Suppressor macrophage (primary cell): ENCODE results near the gene TSTD2.
"Not testable (repeated sequence)": the region's sequence is repeated elsewhere in the genome, so short reads cannot be mapped to it uniquely, and the experiment has no call there.

Source experiments
- DNase-seq, 4 experiments: peaks; one replicate each; pipeline ENCODE4 v3.0.0-alpha.2; 2020 to 2022

TSTD2 gene

DNA sequence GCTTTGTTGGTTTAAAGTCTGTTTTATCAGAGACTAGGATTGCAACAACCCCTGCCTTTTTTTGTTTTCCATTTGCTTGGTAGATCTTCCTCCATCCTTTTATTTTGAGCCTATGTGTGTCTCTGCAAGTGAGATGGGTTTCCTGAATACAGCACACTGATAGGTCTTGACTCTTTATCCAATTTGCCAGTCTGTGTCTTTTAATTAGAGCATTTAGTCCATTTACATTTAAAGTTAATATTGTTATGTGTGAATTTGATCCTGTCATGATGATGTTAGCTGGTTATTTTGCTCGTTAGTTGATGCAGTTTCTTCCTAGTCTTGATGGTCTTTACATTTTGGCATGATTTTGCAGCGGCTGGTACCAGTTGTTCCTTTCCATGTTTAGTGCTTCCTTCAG is 48.4 kb downstream of the TSTD2 start:
- not testable (repeated sequence) for DNase-seq

DNA sequence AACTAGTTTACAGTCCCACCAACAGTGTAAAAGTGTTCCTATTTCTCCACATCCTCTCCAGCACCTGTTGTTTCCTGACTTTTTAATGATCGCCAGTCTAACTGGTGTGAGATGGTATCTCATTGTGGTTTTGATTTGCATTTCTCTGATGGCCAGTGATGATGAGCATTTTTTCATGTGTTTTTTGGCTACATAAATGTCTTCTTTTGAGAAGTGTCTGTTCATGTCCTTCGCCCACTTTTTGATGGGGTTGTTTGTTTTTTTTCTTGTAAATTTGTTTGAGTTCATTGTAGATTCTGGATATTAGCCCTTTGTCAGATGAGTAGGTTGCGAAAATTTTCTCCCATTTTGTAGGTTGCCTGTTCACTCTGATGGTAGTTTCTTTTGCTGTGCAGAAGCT is 51.6 kb downstream of the TSTD2 start:
- not testable (repeated sequence) for DNase-seq

DNA sequence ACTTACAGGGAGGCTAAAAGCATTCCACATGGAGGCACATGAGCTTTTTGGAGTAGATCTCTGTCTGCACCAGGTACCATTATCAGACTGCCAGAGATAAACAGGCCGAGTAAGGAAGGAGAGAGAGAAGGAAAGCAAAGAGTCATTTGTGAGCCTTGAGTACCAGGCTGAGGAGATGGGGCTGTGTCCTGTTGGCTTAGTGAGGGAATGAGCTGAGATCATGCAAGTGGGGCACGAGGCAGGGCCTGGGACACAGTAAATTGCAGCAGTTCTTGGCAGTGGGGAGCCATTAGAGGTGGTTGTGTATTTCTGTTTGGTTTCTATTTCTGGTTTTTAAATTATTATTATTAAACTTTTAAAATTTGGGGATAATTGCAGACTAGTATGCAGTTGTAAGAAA is 53.3 kb downstream of the TSTD2 start:
- DNase-seq, result no peak

DNA sequence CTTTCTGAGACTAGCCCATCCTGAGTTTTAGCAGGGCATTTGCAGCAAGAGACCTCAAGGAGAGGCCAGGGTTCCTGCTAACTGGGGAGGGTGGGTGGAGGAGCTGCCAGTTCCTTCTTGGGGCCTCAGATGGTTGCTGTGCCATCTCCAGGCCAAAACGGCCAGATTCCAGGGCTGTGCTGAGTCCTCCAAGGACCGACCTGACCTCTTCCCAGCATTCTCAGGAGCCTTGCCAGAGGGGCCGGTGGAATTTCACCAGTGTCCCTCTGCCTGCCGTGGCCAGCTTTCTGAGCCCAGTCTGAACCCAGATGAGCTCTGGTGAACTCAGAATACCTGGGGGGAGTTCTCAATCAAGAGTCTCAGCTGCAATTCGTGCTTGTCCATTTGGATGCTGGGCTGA is 54.3 kb downstream of the TSTD2 start:
- DNase-seq, result no peak

DNA sequence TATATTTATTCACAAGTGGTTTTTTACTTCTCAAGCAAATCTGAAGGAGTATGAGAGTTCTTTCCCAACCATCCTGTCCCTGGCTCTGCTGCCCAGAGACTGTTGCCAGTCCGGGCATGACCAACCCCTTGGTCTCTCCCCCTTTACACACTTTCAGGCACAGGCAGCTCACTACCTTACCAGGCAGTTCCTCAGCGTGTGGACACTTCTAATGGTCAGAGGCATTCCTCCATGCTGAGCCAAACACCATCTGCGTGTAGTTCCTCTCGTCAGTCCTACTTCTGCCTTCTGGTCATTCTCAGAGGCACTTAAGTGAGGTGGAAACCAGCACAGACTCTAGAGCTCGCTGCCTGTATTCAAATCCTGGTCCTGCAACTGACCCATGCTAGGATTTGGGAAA is 56.1 kb downstream of the TSTD2 start:
- peak in 1 of 4 experiments; percentile 17 for DNase-seq

DNA sequence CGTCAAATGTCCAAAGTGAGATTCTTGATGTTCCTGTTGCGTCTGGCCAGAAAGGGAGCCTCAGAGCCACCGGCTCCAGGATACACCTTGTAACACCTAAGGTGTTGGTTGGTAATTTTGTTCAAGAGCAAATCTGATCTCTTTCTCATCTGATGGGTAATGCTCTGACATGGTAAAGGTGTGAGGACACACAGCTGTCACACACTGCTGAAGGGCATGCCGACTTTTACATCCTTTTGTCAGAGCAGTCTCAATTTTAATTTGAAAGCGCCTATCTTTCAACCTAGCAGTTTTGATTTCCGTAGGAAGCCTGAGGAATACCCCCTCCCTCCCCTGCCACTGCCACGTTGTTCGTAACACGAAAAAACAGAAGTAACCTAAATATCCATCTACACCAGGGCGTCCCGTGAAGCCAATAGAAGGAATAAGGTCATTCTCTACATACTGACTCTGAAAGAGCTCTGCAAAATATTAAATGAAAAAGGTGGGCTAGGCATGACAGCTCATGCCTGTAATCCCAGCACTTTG is 57.4 kb downstream of the TSTD2 start:
- no peak for DNase-seq

DNA sequence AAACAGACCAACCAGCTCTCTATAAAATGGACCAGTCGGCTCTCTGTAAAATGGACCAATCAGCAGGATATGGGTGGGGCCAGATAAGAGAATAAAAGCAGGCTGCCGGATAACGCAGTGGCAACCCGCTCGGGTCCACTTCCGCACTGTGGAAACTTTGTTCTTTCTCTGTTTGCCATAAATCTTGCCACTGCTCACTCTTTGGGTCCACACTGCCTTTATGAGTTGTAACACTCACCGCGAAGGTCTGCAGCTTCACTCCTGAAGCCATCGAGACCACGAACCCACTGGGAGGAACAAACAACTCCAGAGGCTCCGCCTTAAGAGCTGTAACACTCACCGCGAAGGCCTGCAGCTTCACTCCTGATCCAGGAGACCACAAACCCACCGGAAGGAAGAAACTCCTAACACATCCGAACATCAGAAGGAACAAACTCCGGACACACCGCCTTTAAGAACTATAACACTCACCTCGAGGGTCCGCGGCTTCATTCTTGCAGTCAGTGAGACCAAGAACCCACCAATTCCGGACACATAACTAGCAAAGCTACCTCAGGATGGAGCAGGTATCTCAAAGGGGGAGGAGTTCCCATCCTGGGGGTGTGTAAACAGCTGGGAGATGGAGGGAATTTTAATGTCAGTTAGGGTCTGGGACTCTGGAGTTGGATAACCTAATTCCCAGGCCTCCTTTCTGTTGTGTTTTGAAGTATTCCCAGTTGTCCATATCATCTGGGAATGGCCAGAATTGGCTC is 58.1 kb downstream of the TSTD2 start:
- peak in 2 of 4 experiments; percentile 20 to 43 for DNase-seq

DNA sequence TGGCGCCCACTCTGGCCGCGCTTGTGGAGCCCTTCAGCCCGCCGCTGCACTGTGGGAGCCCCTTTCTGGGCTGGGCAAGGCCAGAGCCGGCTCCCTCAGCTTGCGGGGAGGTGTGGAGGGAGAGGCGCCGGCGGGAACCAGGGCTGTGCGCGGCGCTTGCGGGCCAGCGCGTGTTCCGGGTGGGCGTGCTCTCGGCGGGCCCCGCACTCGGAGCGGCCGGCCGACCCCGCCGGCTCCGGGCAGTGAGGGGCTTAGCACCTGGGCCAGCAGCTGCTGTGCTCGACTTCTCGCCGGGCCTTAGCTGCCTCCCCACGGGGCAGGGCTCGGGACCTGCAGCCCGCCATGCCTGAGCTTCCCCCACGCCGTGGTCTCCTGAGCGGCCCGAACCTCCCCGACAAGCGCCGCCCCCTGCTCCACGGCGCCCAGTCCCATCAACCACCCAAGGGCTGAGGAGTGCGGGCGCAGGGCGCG is 59.0 kb downstream of the TSTD2 start:
- DNase-seq, result not testable (repeated sequence)

DNA sequence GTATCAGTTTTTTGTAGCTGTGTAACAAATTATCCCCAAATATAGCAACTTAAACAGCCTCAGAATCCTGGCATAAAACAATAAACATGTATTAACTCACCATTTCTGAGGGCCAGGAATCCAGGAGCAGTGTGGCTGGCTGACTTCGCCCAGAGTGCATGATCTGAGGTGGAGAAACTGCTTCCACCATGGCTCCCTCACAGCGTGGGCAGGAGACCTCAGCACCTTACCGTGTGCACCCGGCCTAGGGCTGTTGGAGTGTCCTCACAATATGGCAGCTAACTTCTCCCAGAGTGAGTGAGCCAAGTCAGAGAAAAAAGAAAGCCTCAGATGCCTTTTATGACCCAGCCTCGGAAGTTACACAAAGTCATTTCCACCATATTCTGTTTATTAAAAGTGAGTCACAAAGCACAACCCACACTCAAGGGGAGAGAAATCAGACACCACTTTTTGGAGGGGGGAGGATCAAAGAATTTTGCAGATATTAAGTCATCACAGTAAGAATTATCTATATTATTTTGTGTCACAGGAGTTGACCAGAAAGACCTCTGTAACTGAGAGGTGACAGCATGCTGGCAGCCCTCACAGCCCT is 59.6 kb downstream of the TSTD2 start:
- DNase-seq, result no peak

DNA sequence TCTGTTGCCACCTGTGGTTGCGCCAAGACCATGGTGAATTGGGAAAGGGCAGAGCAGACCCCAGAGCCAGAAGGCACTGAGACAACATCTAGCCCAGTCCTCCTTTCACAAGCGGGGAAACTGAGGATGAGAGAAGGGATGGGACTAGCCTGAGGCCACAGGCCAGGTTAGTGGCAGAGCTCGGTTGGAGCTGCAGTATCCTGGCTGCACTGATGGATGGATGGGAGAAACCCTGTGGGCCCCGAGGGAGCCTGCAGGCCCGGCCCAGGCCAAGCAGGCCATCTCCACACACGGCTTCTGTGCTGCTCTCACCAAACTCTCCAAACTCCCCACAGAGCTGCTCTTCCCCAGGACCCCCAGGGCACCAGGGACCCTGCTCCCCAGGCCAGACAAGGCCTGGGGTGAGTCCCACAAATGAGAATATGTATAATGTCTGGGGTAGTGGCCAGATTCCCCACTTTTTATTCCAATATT is 60.2 kb downstream of the TSTD2 start:
- DNase-seq, result no peak

DNA sequence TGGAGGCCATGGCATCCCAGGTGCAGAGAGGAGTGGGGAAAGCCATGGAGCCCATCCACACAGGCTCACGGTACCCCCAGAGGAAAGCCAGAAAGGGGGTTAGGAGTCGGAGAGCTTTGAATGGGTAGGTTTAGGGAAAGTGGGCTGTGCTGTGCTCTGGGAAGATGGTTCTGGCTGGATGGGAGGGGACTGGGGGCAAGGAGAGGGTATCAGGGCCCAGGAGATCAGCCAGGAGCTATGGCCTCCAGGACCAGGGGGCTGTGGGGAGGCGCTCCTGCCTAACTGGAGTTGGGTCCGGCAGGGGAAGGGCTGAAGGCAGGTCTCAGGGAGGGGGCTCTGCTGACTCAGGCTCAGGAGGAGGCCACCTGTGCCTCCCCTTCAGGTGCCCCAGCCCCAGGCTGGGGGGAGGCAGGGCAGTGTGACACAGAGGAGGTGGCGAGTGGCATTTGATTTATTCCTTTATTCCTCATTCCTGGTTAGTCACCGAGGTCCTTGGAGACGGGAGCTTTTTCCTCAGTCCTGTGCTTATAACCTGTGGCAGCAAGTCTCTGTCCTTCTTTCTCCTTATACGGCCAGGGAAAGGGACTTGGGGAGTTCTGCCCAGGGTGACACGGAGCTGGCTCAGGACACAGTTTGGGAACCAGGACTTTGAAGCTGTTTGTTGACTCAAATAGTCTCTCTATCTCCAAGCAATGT is 60.8 kb downstream of the TSTD2 start:
- no peak for DNase-seq

DNA sequence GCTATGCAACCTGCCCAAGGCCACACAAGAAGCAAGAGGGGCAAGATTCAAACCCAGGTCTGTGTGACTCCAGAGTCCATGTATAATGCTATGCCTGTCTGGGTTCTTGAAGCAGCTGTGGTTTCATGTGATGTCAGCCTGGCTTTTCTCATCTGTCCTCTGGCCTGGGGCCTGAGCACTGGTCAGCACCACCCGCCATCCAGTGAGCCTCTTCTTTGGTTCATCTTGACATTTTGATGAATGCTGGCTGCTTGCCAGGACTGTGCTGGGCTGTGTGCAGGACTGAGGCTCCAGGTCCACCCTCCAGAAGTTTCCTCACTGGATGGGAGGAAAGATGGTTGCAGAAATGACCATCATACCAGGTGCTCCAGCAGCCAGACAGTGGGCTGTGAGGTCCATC is 61.5 kb downstream of the TSTD2 start:
- DNase-seq, result no peak

DNA sequence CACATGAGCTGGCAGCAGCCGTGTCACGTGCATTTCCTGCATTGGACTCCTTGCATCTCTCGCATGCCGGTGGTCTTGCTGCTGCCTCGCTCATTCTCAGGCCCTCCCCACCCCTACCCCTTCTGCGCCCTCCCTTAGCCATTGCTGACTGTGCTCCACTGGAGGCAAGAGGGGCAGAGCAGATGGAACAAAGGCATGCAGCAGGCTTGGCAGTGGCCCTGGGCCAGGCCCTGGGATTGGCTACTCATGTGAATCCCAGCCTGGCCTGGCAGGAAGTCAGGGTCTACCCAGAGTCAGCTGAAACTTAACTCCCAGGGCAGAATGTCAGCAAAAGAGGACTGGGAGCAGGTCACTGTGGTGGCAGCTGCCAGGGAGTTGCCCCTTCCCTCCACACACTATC is 62.3 kb downstream of the TSTD2 start:
- no peak for DNase-seq

DNA sequence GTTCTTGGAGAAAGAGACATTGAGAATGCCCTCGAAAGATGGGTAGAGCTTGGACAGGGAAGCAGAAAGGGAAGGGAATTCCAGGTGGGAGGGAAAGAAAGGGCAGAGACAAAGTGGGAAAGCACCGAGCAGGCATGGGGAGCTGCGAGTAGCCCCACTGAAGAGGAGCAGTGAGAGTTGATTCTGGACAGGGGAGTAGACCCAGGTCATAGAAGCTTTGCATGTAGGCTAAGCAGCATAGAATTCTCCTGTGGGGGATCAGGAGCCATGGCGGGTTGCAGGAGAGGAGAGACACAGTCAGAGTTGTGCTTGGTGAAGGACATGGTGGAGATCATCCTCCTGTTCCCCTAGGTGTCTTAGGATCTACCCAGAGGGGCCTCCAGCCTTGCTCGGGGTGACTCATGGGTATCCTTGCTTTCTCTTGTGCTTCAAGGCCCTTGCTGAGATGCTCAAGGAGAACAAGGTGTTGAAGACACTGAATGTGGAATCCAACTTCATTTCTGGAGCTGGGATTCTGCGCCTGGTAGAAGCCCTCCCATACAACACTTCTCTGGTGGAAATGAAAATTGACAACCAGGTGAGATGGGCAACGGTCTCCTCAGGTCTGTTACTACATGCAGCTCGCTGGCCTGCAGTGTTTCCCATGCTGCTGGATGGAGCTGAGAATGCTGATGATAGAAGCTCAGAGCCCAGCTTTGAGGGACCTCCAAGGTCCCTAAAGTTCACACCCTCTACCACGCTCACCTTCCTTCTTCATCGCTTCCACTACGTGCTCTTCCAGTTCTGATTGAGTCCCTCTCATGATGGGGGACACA is 64.5 kb downstream of the TSTD2 start:
- DNase-seq, result no peak

DNA sequence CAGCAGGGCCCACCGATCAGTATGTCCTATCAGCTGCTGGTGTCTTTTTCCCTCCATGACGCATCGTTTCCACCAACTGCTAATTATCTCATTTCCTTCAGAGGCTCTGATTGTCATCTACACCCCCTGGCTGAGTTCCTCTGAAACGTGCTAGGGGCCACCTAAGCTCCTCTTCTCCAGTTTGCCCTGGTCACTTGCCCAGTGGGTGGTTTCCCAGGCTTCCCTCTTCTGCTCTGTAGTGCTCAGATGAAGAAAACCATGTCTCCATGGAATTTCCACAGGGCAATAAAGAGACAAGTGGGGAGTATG is 65.3 kb downstream of the TSTD2 start:
- peak in 1 of 4 experiments; percentile 7 for DNase-seq

DNA sequence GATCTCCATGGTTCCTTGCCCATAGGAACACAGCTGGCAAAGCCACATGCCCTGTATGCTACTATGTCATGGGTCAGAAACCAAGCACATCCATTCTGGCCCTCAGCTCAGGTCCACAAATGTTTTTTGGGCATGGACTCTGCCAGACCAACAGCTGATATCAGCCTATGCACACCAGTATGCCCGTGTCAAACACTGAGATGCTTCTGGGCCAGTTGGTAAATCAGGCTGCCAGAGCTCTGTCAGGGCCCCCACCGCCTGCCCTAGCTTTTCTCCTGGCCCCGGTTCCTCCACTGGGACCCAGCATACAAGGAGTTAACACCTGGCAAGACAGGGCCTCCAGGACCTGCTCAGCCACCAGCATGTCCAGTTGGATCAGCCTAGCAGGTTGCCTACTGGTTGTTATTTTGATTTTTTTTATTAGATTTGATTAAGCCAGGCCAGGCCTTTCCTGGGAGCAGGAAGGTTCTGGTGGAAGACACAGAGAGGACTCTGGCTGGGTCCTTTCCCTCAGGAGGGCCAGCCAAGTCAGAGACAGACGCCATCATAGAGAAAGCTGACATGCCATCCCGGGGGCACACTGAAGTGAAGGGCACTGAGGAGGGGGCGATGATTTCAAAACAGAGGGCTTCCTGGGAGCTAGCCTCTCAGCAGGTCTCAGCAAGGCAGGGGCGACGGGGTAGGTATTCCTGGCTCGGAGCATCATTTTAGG is 65.8 kb downstream of the TSTD2 start:
- DNase-seq, result no peak

DNA sequence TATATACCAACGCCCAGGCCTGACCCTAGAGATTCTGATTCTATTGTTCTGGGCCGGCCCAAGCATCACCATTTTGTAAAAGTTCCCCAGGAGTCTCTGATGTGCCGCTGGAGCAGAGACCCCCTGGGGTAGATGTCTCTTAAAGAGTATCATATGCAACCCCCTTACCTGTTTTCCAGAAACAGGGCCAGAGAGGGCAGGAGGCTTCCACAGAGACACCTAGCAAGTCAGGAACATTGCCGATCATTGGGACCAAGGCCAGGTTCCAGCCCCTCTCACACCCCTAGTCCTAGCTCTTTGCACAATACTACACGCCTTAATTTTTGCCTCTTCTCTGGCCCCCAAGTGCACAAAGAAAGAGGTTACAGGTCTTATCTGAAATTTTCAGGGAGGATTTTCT is 67.9 kb downstream of the TSTD2 start:
- DNase-seq, result no peak

DNA sequence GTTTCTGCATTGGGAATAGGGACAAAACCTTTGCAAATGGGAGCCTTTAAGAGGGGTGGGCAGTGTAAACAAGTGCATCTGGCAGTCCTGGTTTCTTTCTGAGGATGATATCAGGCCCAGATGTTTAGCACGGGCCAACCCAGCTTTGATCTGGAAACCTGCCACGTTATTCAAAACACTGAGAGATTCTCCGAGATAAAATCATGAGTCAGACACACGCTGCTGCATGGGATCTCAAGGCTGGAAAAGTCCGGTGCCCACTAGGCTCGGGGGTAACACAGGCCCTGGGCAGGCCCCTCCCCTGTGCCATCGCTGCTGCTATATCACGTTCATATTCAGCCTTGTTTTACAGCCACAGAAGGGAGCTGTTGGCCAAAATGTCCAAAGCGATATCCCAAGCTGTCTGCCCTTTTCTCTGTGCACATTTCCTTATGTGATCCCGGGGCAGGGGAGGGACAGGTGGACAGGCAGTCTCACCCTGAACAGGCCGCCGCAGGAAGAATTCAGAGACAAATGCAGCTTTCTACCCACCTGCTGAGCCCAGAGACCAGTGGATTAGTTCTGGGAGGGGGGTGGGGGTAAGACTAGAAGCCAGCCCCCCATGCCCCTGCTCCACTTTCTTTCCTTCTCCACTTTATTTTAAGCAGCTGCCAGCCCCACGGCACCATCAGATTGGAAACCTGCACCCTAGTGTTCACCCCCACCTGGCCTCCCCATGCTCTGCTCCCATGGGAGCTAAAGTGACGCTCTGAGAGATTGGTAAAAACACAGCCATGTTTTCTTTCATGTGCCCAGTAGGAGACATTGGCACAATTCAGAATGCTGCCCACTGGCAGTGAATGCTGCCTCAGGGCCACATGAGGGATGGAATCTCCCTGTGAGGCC is 68.6 kb downstream of the TSTD2 start:
- no peak for DNase-seq

DNA sequence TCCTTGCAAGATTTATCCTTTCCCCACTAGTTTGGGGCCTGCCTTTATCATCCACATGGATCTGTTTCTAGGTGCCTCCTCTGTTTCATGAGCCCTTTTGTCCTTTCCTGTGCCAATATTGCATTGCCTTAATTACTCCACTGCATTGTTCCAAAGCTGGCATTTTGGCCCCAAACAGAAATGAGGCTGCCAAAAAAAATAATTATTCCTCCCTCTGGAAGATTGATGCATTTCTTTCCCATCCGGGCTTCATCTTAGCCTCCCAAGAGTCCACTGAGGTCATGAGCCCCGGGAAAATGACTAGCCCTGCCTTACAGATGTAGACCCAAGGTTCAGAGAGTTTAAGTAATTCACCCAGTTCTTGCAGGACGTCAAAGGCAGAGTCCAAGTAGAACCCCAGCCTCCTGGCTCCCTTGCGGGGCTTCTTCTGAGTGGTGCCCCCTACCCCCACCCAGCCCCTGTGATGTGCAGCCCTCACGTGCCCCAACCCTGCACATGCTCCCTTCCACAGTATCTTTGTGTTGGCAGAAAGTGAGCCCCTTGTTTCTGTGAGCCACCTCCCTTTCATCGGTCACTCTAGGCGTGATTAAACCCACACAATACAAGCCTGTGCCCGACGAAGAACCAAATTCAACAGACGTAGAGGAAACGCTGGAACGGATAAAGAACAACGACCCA is 69.6 kb downstream of the TSTD2 start:
- no peak for DNase-seq

DNA sequence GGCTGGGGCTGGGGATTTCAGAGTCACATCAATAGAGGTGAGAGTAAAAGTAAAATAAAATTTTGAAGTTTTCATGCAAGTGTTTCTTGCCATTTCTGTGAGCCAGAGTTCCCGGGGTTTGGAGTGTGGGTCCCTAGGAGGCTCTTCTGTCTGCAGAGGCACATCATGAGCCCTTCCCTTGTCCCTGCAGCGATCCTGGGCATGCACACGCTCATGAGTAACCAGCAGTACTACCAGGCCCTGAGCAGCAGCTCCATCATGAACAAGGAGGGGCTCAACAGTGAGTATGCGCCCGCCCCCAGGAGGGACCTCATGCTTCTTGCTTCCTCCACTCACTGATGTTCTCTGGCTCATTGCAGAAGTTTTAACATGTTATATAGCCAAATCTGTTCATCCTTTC is 70.6 kb downstream of the TSTD2 start:
- no peak for DNase-seq
